GM21447 (cell line): Measurements from ENCODE around the gene SLC25A11.

Source experiments
- ATAC-seq: cut with Tn5 transposase; IDR thresholded peaks from one replicate; pipeline ENCODE4 v1.9.1; 2021; ENCODE audit not compliant: unreplicated experiment

SLC25A11 gene

DNA sequence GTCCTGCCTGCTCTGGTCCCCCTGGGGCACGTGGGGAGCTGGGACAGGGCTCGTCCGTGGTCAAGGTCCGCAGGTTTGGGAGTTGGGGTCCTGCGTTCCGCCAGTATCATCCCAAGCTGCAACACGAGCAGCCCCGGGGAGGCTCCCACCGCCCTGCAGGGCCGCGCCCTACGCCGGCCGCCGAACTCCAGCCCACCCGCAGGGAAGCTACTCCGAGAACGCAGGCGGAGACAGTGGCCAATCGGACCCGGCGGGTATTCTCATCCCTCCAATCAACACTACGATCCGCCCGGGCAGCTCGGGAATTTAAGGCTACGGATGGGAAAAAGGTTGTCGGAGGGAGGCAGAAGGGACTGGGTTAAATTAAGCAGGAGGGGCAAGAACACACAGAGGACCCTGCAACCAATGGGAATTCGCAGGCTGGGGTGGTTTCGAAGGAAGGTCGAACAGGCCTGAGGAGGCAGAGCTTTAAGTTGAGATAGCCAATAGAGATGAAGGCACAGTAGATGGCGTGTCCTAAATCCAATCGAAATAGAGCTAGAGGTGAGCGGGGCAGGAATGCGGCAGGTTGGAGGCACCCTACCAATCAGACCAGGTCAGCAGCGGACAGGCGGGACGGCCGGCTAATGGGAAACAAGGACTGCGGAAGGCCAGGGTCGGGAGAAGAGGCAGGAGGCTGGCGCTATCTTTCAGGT is 27.1 kb upstream of the SLC25A11 start:
- peak; percentile 85 for ATAC-seq

DNA sequence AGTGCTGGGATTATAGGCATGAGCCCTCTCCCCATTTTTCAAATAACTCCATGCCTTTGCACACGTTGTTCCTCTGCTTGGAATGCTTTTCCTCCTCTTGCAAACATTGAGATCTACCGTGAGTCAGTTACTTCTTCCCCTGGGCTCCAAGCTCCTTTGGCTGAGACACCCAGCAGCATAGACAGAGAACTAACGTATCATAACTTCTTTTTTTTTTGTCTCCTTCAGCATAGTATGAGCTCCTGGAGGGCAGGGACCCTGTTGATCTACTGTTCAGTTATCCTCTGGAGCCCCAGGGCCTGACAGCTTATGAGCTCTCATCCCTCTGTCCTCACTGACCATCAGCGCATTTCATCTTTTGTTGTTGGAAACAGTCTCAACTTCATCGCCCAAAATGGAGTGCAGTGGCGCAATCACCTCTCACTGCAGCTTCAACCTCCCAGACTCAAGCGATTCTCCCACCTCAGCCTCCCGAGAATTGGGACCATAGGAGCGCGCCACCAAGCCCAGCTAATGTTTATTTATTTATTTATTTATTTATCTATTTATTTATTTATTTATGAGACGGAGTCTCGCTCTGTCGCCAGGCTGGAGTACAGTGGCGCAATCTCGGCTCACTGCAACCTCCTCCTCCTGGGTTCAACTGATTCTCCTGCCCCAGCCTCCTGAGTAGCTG is 25.6 kb upstream of the SLC25A11 start:
- no peak for ATAC-seq

DNA sequence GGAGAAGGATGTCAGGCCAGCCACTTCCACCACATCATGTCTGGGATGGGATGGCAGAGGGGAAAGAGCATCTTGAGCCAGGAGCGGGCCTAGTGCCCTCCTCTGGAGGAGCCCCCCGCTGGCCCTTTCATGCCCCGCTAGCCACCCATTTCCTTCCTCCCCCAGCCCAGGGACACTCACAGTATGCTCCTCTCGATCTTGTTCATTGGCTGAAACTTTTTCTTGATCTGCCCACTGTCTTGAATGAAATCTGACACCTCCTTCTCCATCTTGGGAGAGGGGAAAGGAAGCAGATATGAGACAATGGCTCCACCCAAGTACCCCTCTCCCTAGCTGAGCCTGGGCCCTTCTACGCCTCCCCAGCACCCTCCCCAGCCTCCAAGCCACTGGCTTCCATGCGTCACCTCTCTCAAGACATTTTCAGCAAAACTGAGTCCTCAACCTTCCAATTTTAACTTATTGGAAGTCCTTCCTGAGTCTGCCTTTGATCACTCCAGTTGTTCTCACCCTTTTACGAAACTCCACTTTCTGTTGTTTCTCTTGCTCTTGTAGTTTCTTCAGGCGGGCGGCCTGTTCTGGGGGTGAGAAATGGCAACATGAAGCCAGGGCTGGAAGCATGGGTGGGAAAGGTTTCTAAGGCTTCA is 20.6 kb upstream of the SLC25A11 start:
- ATAC-seq: no peak

DNA sequence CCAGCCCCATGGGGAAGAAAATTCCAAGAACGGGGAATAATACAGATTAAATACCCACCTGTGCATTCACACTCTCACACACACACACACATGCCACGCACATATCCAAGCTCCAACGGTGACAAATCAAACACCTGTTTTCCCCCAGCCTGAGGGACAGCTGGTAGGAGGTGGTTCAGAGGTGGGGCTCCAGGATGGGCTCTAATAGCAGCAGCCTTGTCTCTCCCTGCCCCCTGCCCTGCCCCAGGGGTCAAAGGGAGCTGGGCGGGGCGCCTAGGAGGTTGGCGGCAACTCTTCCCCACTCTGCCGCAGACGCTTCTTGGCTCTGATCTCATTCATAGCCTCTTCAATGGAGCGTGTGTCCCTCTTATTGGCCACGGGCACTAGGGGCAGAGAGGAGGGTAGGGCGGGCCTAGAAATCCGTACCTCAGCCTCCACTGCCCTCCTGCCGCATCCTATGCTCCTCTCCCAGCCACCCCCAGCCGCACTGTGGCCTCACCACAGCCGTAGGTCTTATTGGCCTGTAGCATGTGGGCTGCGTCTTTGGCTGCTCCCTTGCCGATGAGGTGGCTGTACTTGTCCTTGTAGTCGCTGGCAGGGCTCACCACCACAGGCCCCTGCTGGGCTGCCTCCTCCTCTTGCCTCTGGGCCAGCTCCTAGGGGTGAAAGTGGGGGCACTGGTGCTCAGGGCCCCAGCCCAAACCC is 19.6 kb upstream of the SLC25A11 start:
- no peak for ATAC-seq

DNA sequence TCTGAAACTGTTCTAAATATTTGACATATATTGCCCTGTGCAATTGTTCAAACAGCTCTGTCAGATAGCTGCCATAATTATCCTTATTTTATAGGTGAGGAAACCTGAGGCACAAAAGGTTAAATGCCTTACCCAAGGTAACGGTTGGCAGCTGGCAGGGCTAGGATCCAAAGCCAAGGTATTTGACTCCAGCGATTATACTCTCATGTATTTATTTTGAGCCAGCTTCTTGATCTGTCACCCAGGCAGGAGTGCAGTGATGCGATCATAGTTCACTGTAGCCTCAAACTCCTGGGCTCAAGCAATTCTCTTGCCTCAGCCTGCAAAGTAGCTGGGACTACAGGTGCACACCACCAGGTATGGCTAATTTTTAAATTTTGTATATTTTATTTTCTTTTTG is 18.3 kb upstream of the SLC25A11 start:
- no peak for ATAC-seq

DNA sequence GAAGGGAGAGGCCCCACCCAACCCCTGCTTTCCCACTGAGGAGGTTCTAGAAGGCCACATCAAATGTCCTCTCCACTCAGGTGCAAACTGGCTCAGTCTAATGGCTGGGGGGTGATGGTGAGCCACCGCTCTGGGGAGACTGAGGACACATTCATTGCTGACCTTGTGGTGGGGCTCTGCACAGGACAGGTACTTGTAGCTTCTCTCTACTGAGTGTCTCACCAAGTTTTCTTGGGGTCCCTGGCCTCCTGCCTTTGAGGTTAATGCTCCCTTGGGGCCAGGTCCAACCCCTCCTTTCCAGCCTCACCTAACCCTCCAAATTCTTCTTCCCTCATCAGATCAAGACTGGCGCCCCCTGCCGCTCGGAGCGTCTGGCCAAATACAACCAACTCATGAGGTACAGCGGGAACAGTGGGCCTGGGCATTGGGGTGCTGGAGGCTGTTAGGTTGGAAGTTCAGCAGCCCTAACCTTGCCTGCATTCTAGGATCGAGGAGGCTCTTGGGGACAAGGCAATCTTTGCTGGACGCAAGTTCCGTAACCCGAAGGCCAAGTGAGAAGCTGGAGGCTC is 16.7 kb upstream of the SLC25A11 start:
- ATAC-seq: no peak

DNA sequence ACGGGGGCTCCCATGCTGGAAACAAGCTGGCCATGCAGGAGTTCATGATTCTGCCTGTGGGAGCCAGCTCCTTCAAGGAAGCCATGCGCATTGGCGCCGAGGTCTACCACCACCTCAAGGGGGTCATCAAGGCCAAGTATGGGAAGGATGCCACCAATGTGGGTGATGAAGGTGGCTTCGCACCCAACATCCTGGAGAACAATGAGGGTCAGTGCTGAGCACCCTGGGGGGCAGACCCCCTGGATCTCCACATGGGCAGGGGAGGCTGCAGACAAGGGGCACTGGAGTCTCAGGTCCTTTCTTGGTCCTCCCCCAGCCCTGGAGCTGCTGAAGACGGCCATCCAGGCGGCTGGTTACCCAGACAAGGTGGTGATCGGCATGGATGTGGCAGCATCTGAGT is 15.2 kb upstream of the SLC25A11 start:
- no peak for ATAC-seq

DNA sequence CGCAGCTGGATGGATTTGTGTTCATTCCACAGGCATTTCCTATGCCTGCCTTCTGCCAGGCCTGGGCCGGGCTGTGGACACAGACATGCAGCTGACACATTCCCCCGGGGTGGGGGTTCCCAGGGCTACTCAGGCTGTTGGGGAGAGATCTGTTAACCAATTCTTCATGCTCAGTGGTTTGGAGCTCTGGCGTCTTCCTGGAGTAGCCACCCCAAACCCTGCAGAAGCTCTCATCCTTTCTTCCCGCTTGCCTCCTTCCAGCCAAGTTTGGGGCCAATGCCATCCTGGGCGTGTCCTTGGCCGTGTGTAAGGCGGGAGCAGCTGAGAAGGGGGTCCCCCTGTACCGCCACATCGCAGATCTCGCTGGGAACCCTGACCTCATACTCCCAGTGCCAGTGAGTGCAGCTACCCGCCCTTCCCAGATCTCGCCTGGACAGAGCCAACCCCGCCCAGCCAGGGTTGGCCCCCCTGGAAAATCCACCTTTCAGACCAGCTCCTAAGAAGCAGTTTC is 13.7 kb upstream of the SLC25A11 start:
- ATAC-seq: no peak

DNA sequence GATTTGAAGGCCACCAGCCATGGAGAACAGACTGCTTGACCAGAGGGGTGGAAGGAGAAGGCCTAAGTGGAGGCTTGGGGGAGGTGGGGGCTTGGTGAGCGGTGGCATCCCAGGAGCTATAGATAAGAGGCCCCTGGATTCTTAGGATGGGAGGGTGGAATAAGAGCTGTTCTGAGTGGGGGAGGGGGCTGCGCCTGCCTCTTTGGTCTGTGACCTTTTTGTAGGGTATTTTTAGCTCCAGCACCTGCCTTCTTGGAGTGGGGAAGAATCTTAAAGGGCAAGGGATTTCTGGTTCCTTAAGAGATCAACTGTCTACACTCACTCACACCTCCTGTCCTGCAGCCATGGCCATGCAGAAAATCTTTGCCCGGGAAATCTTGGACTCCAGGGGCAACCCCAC is 11.6 kb upstream of the SLC25A11 start:
- no peak for ATAC-seq

DNA sequence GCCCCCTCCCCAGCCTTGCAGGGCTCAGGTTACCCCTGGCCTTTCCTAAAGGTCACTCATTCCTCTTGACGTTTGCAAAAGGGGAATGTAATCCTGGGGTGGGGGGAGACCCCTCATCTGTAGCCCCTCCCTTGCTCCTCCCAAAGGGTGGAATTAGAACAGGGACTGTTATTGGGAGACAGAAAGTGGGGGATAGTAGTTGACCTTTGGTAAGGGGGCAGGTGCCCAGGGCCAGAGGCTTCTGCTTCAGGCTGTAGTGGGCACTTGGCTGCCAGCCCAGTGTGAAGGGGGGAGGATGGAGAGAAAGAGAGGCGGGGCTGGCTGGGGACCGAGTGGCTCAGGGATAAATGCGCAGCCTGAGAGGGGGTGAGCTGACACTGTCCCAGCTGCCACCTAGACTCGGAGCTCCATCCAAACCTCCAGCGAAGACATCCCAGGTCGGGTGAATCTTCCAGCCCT is 10.9 kb upstream of the SLC25A11 start, which contains the start of gene ENO3:
ENO3 (plus strand) TSS at position 374 of the 459 bp plus-strand sequence. CDS start 711 bp downstream, outside the sequence.
- ATAC-seq: no peak

DNA sequence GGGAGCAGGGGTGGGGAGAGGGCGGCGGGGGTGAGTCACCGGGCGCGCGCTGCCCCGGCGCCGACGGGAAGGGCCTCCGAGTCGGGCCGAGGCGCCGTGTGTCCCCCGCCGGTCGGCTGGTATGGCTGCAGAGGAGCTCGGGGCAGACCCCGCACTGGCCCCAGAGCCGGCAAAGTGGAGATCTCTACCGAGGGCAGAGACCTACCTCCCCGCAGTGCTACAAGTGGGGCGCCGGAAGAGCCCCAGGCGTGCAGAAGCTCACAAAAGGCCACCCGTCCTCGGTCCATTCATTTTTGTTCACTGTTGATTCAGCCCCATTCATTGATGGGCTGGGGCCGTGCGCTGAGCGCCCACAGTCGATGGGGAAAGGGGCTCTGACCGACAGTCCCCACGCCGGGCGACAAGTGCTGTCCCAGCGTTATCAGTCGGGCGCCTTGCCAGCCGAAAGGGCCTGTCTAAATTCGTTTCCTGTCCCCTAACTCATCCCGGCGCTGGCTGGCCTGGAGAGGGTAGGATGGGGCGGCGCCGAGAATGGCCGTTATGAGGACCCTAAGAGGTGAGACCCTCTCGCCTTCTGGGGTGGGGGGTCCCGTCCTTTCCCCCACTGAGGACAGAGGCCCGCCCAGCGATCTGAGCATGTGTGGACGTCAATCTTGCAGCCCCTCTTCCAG is 10.4 kb upstream of the SLC25A11 start:
- no peak for ATAC-seq

DNA sequence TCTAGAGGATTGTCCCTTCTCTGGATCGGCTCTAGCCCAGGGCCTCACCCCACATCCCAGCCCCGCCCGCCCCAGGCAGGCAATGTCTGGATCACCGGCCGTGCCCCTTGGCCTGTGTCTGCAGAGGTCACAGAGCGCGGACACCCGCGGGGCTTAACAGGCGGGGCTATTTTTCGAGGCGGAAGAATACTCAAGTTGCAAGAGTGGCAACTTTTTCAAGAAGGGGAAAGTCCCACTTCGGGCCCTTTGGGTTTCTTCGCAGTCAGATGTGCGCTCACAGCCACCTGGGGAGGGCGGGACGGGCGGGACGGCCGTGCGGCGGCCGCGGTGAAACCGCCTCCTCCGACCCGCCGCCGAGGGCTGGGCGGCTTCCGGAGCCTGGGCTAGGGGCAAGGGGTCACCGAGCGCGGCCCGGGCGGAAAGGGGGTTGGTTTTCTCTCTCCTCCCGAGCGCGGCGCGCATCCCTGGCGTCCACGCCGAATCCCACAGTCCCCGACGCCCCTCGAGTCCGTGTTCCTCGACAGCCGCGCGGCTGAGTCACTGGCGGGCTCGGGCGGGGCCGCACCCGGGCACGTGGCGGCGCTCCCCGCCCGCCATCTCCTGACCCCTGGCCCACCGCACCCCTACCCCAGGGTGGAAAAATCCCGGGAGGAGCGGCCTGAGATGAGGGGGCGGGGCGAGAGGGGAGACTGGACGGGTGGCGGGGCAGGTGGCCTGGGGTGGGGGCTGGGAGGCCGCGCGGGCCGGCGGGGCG is 9.7 kb upstream of the SLC25A11 start:
- peak; percentile 28 for ATAC-seq

DNA sequence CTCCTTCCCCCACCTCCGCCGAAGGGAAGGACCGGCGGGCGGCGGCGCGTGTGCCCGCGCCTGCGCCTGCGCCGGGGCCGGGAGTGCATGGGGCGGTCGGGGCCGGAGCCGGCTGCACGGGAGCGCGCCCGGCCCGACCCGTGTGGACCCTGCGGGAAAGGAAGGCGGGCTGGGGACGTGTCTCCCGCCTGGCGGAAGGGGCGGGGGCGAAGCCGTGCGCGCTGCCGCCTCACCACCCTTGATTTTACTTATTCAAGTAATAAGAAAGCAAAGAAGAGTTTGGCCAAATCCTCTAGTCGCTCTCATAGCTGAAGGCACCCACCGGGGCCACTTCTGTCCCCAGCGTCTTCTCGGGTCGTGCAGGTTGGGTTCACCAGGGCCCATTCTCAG is 9.1 kb upstream of the SLC25A11 start:
- peak; percentile 36 for ATAC-seq

DNA sequence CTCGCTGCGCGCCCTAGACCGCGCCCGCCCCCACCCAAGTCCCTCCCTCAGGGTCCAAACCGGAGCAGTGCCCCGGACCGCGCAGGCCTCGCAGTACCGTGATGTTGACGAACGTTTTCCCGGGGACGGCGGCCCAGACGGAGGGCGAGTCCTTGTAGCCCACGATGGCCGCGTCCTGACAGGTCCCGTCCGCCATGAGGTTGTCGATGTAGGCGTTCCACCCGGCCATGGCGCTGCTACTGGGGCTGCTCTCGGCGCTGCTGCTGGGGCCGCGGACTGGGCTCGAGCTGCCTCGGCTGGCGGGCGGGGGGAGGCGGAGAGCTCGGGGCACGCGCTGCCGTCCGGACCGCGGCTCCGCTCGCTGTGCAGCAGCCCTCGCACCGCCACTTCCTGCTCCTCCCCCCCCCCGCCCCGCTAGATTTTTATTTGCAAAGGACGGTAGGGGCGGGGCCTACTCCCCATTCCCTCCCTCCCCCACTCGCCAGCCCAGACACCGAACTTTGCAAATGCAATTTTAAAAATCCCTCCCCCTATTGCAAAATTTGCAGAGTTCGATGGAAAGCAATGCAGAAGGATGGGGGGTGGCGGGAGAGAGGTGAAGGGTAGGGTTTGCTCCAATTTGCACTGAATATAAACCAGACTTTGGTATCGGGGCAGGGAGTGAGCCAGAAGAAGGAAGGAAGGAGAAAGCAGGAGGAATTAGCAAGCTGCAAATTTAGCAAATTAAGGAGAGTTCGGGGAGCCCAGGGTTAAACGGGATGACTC is 8.5 kb upstream of the SLC25A11 start, which contains the start of gene PFN1:
PFN1 (minus strand) TSS at position 365 of the 765 bp plus-strand sequence; CDS start at position 229, 136 bp downstream.
- ATAC-seq: peak; percentile 9

DNA sequence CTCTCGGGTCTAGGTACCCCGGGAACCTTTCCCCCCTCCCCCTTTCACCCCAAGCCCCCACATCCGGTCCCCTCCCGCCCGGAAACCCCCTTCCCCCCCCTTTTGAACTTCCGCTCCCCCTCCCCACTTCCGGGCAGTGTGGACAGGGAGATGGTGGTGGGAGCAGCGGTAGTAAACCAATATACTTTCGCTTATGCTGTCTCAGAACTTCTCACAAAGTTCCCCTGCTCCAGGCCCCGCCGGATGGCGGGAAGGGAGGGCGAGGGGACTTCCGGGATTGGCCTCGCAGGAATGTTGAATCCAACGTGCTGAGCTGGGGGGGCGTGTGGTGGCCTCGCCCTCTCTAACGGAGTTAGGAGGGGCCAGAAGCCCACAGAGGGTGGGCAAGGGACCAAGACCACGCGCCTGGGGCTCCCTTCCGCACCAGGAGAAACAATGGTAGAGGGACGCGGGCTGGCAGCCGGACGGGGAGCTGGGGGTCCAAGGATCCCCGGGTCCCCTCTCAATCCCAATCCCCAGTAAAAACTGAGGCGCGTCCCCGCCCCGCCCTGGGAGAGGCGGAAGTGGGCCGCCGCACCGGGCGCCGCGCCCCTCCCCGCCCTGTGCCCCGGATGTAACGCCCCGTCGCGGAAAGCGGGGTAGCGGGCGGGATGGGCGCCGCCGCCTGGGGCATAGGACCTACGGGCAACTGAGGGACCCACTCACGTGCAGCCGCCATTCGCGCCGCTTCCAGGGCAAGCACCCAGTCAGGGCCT is 7.7 kb upstream of the SLC25A11 start:
- no peak for ATAC-seq

DNA sequence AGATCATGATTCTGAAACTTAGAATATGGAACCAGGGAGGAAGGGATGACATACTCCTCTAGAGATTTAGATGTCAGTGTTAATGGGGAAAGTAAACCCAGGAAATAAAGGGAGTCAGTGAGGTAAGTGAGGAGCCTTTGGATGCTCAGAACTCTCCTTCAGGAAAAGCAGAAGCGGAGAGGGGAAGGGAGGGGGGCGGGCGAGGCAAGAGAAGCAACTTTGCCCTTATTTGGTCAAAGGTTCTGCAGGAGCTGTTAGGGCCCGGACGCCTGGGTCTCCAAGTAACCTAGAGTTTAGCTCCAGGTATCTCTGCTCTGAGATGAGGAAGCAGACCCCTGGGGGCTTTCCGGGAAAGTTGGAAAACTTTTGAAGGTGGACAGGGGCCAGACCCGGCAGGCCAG is 7.2 kb upstream of the SLC25A11 start:
- ATAC-seq: no peak

DNA sequence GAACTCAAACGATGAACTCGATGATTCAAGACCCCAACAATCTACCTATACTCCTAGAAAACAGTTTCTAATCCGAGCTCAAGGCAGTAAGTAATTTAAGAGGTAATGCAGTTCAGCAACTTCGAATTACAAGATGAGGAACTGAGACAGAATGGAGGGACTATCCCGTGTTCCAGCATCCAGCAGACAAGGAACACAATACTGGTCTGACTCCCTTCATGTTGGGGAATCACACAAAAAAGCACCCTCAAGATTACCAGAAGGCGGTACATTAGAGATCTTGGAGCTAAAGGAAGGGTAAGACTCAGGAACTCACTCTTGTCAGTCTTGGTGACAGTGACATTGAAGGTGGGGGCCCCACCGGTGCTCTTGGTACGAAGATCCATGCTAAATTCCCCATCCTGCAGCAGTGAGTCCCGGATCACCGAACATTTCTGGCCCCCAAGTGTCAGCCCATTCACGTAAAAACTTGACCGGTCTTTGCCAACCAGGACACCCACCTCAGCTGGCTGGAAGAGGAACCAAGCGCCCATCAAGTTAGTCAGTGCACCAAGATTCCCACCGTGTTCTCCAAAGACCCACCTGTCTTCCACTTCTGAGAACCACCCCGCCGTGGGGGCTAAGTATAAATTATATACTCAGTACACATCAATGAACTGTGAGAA is 6.6 kb upstream of the SLC25A11 start:
- no peak for ATAC-seq

DNA sequence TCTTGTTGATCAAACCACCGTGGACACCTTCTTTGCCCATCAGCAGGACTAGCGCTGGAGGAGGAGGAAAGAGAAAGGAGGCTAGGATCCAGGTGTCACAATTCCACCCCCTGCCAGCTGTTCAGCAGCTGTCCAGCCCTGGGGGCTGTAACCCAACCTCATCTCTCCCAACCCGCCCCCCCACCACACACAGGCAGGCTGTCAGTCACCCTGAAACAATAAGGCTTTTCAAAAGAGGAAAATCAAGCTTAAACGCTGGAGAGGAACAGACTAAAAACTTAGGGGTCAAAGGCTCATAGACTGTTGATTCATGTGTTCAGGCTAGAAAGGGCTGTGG is 6.1 kb upstream of the SLC25A11 start:
- ATAC-seq: no peak
